Brain microvascular endothelial cell (primary cell): Measurements from ENCODE around the gene OSBPL10.

Experiments used
- DNase-seq: peaks from one replicate; pipeline ENCODE4 v3.0.0-alpha.2; 2020
- H3K27ac ChIP-seq: fragments of 250-450 bp; sonication (Bioruptor Pico); 2 replicates; pipeline ENCODE4 v1.5.1; 2020; ENCODE audit warnings: mild to moderate bottlenecking, moderate library complexity
- H3K27me3 ChIP-seq: fragments of 250-450 bp; sonication (Bioruptor Pico); replicated peaks from 2 replicates; pipeline ENCODE4 v1.5.1; 2020; ENCODE audit warnings: mild to moderate bottlenecking
- H3K36me3 ChIP-seq: fragments of 250-450 bp; sonication (Bioruptor Pico); replicated peaks from 2 replicates; pipeline ENCODE4 v1.5.1; 2020; ENCODE audit warnings: mild to moderate bottlenecking
- H3K4me3 ChIP-seq: 2 replicates; pipeline ENCODE4 v1.5.1; 2011; ENCODE audit warnings: low read depth, mild to moderate bottlenecking, control low read depth, low read length, moderate library complexity
- in situ Hi-C: cut with HindIII; loops from 2 replicates; pipeline ENCODE4 v1.10.0; 2017; ENCODE audit warnings: low sequenced_read_pairs, low pct_ligation_motif_present
- TF ChIP-seq, protein P1 (sequence below): IDR thresholded peaks from 2 replicates; pipeline ENCODE4 v1.5.1; 2011; ENCODE audit warnings: low read depth, mild to moderate bottlenecking, moderate library complexity, low read length, control low read depth, inconsistent platforms; ENCODE audit errors: missing control alignments

Gene OSBPL10

DNA sequence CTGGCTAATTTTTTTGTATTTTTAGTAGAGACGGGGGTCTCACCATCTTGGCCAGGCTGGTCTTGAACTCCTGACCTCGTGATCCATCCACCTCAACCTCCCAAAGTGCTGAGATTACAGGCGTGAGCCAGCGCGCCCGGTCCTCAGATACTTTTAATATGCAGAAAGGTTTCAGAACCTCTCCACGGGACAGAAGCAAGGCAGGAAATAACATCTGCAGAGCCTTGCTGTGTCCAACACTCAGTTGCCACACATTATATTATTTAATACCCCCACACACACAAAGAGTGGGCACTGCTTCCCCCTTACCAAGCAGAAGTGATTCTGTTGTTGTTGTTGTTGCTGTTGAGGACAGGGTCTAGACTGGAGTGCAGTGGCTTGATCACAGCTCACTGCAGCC lies 28.0 kb downstream of the OSBPL10 start:
- H3K4me3 ChIP-seq, result no peak overlapping the region
- H3K36me3 ChIP-seq, result no peaks in the 10 kb centered on the region
- H3K27ac ChIP-seq, result no peak overlapping the region
- in situ Hi-C loops, result no loop called here
- H3K27me3 ChIP-seq, result no peaks in the 10 kb centered on the region
- no peak for DNase-seq
- TF ChIP-seq, protein P1, sequence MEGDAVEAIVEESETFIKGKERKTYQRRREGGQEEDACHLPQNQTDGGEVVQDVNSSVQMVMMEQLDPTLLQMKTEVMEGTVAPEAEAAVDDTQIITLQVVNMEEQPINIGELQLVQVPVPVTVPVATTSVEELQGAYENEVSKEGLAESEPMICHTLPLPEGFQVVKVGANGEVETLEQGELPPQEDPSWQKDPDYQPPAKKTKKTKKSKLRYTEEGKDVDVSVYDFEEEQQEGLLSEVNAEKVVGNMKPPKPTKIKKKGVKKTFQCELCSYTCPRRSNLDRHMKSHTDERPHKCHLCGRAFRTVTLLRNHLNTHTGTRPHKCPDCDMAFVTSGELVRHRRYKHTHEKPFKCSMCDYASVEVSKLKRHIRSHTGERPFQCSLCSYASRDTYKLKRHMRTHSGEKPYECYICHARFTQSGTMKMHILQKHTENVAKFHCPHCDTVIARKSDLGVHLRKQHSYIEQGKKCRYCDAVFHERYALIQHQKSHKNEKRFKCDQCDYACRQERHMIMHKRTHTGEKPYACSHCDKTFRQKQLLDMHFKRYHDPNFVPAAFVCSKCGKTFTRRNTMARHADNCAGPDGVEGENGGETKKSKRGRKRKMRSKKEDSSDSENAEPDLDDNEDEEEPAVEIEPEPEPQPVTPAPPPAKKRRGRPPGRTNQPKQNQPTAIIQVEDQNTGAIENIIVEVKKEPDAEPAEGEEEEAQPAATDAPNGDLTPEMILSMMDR, result no peak

DNA sequence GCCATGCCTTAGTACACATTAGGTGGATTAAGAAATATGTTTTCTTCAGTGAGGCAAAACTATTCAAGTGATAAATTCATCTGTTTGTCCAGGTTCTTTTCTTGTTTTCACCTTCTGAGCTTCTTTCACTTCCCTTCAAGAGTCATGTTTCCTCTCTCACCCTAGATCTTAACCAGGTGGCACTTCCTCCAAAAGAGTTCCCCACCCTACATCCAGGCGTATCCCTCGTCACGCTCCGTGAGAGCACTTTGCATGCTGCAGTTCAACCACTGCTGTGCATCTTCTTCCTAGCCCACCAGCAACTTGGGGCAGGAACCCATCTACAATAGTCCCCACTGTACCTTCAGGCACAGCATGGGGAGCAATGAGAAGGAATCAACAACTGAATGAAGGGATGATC lies 28.9 kb downstream of the OSBPL10 start:
- Histone ChIP-seq H3K27me3 (no peaks in the 10 kb centered on the region), H3K36me3 (no peaks in the 10 kb centered on the region), H3K4me3 (no peak overlapping the region), H3K27ac (no peak overlapping the region)
- TF ChIP-seq, protein P1, result no peak
- in situ Hi-C loops, result no loop called here
- no peak for DNase-seq

- TF ChIP-seq, protein P1, result no peak
- Histone ChIP-seq H3K27ac (no peak overlapping the region), H3K27me3 (no peaks in the 10 kb centered on the region), H3K36me3 (no peaks in the 10 kb centered on the region), H3K4me3 (no peak overlapping the region)
- DNase-seq, result no peak
- in situ Hi-C loops, result no loop called here
Measured at GRCh38 chr3:31948280-31948679, 32.8 kb downstream of the OSBPL10 start.

GRCh38 chr3:31947671-31948091 lies 33.4 kb downstream of the OSBPL10 start:
- no peak overlapping the region for H3K4me3 ChIP-seq
- in situ Hi-C loops, result no loop called here
- H3K27me3 ChIP-seq, result no peaks in the 10 kb centered on the region
- no peak for DNase-seq
- no peaks in the 10 kb centered on the region for H3K36me3 ChIP-seq
- TF ChIP-seq, protein P1, result no peak
- no peak overlapping the region for H3K27ac ChIP-seq

DNA sequence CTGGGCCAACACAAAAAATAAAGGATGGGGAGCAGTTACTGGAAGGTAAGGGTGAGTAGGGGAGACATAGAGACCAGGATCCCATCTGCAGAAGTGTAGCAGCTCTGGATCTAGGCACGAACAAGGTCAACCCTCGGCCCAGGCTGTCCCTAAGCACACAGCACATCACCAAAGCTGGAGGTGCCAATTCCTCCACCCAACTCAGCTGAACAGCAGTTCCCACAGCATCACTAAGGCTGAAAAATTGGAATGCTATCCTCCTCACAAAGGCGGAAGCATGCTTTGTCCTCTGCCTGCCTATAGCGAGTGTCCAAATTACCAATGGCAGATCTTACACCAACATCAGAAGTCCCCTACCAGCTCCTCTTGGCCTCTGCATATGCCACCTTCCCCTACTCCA lies 33.9 kb downstream of the OSBPL10 start:
- H3K27ac ChIP-seq, result no peak overlapping the region
- in situ Hi-C loops, result no loop called here
- no peak overlapping the region for H3K4me3 ChIP-seq
- H3K27me3 ChIP-seq, result no peaks in the 10 kb centered on the region
- no peak for DNase-seq
- H3K36me3 ChIP-seq, result no peaks in the 10 kb centered on the region
- TF ChIP-seq, protein P1, result no peak

DNA sequence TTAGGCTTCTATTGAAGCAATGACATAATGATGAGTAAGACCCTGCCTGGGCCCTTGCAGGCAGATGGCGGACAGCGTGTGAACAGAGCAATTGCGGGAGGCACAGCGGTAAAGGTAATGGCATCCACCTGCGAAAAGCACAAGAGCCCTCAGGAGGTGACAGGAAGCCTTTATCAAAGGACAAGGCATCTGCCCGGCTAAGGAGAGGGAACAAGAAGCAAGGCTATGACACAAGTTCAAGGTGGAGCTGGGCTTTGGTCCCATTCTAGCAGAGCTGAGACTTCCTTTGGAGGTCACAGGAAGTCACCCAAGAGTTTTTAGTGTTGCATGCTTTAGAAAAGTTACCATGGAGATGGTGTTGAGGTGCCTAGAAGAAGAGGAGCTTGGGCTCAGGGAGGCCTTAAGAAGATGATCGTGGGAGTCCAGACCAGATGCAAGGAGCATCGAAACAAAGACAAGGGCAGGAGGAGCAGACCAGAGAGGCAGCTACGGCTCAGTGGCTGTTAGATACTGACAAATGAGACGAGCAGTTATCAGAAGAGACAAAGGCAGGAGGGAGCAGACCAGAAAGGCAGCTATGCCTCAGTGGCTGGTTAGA lies 34.5 kb downstream of the OSBPL10 start:
- Histone ChIP-seq H3K36me3 (no peaks in the 10 kb centered on the region), H3K27ac (no peak overlapping the region), H3K27me3 (no peaks in the 10 kb centered on the region), H3K4me3 (no peak overlapping the region)
- DNase-seq, result no peak
- TF ChIP-seq, protein P1, result no peak
- in situ Hi-C loops, result no loop called here
